Renal cortex interstitium (tissue), 11 donors: Measurements from ENCODE around the gene PRKAR1B. TPM values are rescaled to one million over a fixed set of nuclear protein-coding genes. Genes with fewer than 3 reads are reported as not detected.
A peak's percentile ranks its signal among the peaks of the same experiment; 100 is the strongest.
"Not testable (repeated sequence)": the region's sequence is repeated elsewhere in the genome, so short reads cannot be mapped to it uniquely, and the experiment has no call there.

Experiments
- DNase-seq, 11 donors: peaks; one replicate each; pipeline ENCODE4 v3.0.0-alpha.2; 2013; ENCODE audit warnings: low read depth in 9 of 11, low spot score in 4 of 11; ENCODE audit errors: extremely low read depth in 1 of 11
- polyA plus RNA-seq, 3 donors: library from polyadenylated mRNA; unstranded; fragments of 120-200 nt; gene quantifications; one replicate each; pipeline ENCODE4 v1.2.1, GENCODE V29; 2013; ENCODE audit not compliant: insufficient read length in 3 of 3

PRKAR1B gene
- polyA plus RNA-seq, 3 donors: 31.7 to 43.1 (median 41.8) TPM

DNA sequence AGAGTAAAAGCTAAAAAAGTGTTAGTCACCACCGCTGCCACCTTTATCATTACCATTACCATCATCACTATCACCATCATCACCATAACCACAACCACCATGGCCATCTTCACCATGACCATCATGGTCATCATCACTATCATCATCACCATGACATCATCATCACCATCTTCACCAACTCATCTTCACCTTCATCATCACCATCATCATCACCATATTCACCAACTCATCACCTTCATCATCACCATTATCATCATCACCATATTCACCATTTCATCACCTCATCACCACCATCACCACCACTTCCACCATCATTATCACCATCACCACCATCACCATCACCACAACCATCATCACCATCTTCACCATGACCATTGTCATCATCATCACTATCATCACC, 161.0 kb downstream of the PRKAR1B start:
- DNase-seq: no peak

DNA sequence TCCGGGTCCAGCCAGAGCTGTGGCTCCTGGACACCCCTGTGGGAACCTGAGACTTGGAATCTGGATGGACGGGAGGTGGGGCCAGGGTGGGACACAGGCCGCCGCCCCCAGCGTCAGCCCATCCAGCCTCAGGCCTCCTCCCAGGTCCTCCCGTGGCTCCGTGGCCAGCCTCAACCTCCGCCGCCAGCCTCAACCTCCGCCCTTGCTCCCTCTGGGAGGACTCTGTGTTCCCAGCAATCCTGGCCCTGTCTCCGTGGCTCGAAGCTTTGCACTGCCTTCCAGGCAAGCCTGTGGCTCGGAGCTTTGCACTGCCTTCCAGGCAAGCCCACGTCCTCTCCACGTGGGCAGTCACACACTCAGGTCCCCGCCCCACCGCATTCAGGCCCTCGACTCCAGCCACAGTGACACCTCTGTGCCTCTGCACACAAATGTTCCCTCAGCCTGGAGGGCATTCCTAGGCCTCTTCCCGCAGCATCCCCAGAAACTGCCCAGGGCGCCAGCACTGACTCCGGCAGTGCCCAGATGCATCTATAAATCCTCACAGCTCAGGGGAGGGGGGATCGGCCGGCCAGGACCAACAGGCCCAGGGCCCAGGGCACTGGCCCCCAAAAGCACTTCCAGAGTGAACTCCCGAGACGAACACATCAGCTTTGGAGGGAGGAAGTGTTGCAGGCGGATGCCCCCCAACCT, 162.8 kb downstream of the PRKAR1B start:
- no peak for DNase-seq

DNA sequence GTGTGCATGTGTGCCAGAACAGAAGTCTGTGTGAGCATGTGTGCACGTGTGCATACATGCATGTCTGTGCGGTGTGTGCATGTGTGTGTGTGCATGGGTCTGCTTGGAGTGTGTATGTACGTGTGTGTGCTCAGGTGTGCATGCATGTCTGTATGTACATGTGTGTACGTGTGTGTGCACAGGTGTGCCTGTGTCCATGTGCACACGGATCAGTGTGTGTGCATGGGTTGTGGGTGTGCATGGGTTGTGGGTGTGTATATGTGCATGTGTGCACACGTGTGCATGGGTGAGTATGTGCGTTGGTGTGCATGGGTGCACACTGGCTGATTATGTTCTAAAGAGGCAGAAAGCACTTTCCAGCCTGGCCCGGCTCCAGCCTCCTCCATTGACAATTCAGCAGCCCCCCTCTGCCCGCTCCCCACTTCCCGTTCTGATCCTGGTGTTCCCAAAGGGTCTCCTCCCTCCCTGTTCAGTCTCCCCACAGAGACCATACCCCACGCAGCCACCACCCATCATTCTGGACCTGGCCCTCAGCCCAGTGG, 163.4 kb downstream of the PRKAR1B start:
- no peak for DNase-seq

DNA sequence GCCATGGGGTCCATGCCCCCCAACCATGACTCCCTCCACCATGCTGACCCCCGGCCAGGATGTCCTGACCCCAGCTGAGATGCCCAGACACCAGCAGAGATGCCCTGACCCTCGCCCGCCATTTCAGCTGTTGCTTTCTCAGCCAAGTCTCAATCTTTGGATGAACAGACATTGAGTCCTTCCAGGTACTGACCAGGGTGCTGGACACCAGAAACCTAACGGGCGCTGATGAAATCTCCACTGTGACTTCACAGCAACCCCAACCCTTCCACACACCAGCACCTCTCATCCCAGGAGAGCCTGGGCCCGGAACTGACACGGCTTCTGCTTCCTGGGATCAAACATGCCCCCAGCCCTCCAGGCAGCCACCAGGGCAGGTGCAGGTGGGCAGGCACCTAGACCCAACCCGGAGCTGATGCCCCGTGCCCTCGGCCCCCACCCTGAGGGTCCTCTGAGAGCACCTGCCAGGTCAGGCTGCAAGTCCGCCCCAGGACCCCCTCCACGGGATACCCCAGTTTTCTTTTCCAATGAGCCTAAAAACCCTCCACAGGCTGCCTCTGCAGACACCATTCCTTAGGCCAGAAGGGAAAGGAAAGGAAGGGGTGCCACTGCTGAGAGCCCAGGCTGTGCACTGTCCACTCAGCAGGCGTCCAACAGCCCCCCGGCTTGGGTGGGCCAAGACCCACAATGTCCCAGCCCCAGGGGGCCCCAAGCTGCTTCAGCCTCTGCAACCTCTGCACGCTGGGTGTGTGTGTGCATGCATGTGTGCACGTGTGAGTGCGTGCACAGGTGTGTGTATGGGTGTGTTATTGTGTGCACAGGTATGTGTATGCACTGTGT, 164.1 kb downstream of the PRKAR1B start:
- no peak for DNase-seq

DNA sequence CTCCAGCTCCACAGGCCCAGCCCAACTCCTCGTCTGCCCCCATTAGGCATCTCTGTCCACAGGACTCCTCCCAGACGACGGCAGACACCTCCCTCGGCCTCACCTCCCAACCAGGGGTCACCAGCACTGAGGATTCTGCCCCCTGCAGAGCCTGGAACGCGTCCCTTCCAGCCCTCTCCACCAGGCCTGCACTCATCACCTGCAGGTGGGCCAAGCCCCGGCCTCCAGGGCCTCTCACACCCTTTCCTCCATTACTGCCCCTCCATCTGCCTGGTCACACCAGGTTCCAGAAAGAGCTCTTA, 164.8 kb downstream of the PRKAR1B start:
- DNase-seq: no peak

DNA sequence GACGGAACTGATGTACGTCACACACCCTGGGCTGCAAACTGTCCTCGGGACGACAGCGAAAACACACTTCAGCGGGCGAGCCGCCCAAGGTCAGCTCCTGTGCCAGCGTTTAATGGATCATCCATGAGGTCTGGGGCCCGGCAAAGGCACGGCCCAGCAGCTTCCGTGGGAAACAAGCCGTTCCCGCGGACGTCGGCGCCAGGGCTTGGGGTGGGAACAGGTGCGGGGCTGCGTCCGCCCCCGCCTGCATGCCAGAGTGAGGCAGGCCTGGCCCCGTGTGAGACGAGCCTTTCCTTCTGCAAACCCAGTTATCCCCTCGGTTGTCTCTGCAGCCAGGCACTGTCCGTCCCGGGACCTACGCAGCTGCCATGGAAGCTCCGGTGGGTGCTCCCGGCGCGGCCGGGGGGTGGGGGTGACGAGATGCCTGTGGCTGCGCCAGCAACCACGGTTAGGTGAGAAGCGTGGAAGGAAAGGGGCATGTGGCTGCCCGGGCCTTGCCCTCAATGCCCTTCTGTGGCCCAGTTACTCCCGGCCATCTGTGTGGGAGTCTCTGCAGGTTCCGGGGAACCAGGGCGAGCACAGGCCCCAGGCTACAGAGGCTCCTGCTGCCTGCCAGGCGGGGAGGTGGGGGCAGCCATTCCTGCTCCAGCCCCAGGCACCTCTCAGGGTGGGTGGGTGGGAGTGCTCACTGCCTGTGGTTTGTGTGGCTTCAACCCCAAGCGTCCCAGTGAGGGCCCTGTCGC, 165.3 kb downstream of the PRKAR1B start:
- peak in 4 of 11 donors; percentile 65 to 78 (median 74) for DNase-seq

DNA sequence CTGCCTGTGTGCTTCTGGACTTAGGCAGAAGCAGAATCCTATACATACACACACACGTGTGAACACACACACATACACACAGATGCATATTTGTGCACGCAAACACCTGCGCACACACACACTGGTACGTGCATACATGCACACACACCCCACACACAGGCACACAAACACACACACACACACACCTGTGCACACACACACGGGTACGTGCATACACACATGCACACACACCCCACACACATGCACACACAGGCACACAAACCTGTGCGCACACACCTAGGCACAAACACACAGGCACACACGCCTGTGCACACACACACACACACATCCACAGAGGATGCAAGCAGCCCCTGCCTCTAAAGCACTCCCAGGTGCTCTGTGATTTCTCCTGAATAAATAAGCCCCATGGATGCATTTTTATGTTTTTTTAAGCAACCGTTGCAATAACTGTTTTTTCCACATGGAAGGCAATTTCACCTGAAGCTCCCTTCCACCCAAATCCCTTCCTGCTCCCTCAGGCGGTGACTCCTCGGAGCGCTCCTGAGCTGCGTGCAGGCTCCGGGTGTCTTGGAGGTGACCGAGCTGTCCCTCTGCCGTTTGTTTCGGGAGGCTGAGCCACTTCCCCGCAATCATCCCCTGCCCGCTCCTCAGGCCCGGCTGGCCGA, 166.0 kb downstream of the PRKAR1B start:
- DNase-seq: no peak

DNA sequence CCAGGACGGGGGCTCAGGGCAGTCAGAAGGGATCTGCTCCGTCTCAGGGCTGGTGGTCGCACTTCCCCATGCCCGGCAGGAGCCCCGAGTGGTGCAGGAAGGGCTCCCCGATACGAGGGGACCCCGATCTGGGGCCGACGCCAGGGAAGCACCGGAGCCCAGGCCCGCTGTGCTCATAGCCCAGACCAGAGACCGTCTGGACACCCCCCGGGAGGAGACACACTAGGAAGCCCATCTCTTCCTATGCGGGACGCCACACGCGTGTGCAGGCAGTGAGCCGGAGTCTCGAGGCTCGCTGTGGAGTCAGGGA, 167.7 kb downstream of the PRKAR1B start:
- DNase-seq: no peak

DNA sequence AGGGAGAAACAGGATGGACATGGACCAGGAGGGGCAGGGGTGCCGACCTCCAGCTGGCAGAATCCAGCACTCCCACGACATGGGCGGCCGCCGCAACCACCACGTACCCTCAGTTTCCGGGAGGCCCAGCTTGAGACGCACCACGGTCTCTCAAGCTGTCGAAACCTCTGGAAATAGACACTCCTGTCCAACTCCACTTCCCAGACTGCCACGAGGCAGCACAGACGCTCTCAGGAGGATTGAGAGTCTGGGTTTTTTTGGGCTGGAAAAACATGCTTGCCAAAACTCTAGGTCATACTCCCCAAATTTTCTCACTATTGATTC, 169.6 kb downstream of the PRKAR1B start:
- DNase-seq: no peak

DNA sequence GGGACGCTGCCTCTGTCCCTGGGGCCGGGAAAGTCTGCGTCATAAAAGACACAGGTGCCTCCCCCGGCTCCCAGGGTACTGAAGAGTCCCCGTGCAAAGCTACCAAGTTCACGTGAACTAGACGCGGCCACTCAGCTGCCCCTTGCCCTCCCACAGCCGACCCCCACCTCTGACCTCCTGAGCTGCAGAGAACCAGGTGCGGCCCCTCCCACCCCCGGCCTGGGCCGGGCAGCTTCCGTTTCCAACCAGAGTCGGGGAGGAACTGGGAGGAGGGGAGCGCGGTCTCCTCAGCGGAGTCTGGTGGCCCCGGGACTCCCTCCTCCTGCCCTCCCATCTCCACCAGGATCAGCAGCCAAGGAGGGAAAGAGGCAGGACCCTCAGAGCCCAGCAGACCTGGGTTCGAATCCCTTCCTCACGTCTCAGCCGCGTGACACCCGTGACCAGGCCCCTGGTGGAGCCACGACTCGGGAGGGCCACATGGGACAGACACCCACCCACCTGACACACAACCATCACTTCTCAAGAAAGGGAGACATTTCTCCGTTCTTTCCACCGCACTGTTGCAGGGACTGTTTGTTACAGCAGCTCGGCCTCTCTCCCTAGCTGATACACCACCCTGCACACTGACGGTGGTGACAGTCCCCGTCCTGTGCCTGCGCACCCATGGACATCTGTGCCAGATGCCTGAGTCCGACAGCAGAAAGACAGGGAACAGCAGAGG, 170.1 kb downstream of the PRKAR1B start:
- no peak for DNase-seq

DNA sequence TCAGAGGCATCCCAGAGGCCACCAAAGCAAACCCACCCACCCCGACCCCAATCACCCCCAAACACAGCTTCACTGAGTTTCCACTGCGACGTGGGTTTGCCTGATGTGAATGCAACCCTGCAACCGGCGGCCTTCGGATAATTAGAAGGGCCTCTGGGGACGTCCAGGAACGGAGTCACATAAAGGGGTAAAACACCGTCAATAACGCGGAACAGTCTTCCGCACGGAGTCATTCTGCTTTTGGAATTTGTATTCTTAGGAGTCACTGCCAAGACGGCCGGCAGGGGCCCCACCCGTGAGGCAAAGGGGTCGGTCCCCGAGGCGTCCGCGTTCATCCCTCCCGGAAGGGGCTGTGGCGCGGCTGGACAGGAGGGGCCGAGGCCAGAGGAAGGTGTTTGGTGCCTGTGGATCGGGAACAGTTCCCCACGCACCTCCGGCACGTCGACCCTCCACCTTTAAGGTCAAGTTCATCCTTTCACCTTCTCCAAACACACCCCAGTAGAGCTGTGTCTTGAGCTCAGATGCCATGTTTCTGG, 170.7 kb downstream of the PRKAR1B start:
- DNase-seq: no peak

DNA sequence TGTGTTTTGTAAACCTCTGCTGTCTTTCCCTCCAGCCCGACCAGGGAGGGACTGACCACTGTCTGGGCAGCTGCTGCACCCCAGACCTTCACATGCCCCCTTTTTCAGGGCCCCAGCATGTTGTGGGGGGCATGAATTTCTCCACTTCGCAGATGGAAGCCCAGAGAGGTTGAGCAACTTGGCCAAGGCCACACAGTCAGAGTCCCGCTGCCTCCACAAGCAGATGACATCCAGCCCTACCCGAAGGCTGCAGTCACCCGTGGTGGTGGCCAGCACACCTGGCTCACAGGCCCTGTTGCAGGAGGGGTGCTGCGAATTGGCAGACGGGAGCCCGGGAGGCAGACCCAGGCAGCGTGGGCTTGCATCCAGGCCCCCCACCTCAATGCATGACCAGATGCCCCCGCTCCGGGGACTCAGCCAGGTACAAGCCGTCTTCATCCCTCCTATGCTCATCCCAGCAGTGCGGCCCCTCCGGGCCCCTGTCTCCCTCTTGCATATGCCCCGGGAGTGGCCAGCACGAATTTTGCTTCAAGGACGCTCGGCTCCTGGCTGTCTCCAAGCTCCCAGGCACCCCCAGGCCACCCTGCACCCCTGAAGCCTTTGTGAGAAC, 171.4 kb downstream of the PRKAR1B start:
- no peak for DNase-seq

DNA sequence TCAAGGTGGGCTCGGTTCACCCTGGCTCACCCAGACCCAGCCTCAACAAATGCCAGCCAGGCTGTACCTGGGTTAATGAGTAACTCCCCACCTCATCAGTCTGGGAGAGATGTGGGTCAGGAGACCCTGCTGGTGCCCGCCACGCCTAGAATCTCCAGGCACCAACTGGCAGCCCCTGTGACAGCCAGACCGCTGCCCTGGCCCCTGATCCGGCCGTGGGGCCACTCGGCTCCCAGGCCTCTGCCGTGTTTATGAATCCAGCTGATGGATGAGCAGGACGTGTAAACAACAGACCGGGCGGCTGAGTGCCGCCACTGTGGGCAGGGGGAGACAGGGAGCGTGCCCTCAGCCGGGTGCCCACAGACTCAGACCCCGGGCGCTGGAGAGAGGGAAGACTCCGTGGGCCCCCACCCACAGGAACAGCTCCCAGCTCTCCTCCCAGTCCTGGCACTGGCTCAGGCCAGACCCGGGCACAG, 173.4 kb downstream of the PRKAR1B start:
- peak in 2 of 11 donors; percentile 59 to 72 for DNase-seq

DNA sequence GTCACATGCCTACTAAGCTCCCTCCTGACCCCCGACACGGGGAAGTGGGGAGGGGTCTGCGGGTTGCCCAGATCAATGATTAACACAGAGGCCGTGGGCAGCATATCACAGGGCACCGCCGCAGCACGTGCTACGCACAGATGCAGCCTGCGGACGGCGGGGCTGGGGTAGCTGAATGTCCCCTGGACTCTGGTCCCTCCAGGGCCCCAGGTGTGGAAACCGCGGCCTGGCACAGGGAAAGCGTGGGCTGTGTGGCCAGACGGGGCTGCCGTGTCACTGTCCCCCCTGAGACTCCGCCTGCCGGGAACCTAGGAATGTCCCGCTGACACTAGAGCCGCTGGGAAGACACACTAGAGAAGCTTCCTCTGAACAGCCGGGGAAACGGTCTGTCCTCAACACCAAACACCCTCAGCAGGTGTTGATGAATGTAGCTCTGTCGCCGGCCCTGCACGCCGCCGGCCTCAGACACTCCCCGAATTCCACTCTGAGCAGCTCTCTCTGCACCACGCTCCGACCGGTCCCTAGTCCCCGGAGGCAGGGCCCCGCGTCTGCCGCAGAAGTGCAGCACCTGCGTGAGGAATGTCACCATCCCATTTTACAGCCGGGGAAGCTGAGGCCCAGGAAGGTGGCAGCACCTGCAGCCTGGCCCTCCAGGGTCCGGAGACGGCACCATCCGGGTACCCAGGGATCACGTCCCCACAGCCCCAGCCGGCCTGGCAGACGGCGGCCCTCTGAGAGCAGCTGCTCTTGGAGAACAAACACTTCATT, 174.0 kb downstream of the PRKAR1B start:
- DNase-seq: no peak

DNA sequence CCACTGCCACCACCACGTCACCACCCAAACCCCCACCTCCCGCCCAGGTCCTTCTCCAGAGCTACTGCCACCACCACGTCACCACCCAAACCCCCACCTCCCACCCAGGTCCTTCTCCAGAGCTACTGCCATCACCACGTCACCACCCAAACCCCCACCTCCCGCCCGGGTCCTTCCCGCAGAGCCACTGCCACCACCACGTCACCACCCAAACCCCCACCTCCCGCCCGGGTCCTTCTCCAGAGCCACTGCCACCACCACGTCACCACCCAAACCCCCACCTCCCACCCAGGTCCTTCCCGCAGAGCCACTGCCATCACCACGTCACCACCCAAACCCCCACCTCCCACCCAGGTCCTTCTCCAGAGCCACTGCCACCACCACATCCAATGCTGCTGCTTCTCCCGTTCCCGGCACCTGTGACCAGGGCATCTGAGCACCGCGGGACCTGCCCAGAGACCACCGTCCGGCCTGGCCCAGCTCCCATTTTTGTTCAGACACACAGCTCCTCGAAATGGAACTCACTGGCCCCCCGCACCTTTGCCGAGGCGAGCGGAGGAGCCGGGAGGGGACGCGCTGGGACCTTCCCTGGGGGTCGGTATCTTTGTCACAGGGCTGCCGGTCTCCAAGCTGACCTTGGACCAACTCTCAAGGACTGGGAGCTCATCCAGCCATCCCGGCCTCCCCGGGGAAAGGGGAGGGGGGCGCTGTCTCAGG, 174.8 kb downstream of the PRKAR1B start:
- not testable (repeated sequence) for DNase-seq

DNA sequence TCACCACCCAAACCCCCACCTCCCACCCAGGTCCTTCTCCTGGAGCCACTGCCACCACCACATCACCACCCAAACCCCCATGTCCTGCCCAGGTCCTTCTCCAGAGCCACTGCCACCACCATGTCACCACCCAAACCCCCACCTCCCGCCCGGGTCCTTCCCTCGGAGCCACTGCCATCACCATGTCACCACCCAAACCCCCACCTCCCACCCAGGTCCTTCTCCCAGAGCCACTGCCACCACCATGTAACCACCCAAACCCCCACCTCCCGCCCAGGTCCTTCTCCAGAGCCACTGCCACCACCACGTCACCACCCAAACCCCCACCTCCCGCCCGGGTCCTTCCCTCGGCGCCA, 175.5 kb downstream of the PRKAR1B start:
- DNase-seq: not testable (repeated sequence)
